ENCODE data around the gene ACTG2.
"Not testable (repeated sequence)": the region's sequence is repeated elsewhere in the genome, so short reads cannot be mapped to it uniquely, and the experiment has no call there.

Gene ACTG2

GRCh38 chr2:73891276-73891901, 1.4 kb upstream of the ACTG2 start:
- DNase-seq (ENCODE audit: extremely low read depth in 1 of 2, low read depth in 1 of 2), result no peak

GRCh38 chr2:73893764-73894474, 1.1 kb downstream of the ACTG2 start:
- no peak for DNase-seq (ENCODE audit: extremely low read depth in 1 of 2, low read depth in 1 of 2)

DNA sequence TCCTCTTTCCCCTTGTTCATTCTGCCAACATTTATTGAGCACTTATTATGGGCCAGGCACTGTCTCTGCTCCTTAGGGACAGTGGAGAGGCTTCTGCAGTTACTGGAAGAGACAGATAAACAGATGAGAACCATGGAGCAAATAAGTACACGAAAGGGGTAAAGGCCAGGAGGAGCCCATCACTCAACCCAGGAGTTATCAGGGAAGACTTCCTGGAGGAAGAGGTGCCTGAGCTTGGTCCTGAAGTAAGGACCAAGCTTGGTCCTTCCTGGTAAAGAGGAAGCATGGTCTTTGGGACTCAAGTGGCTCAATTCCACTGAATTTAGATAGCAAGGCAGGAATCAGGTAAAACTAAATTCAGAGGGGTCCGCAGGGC, 1.7 kb downstream of the ACTG2 start:
- no peak for DNase-seq (ENCODE audit: extremely low read depth in 1 of 2, low read depth in 1 of 2)

DNA sequence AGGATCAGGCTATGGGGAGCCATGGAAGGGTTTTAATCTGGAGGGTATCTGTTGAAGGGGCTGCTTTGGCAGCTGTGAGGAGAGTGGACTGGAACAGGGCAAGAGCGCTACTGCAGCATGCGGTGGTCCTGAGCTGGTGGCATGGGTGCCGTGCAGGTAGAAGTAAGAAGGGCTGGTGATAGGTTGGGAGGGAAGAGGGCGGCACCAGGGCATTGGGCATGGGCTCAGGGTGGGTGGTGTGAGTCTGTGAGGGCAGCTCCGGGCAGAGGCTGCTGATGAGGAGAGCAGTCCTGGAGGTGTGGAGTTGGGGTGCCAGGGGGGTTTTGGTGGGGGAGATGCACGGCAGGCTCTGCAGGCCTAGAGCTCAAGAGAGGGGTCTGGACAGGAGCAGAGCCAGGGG, 2.1 kb downstream of the ACTG2 start:
- no peak for DNase-seq (ENCODE audit: extremely low read depth in 1 of 2, low read depth in 1 of 2)

GRCh38 chr2:73895473-73895872, 2.7 kb downstream of the ACTG2 start:
- no peak for DNase-seq (ENCODE audit: extremely low read depth in 1 of 2, low read depth in 1 of 2)

GRCh38 chr2:73896362-73897239, 3.8 kb downstream of the ACTG2 start:
- DNase-seq (ENCODE audit: extremely low read depth in 1 of 2, low read depth in 1 of 2), result peak in 1 of 2 donors; percentile 65

DNA sequence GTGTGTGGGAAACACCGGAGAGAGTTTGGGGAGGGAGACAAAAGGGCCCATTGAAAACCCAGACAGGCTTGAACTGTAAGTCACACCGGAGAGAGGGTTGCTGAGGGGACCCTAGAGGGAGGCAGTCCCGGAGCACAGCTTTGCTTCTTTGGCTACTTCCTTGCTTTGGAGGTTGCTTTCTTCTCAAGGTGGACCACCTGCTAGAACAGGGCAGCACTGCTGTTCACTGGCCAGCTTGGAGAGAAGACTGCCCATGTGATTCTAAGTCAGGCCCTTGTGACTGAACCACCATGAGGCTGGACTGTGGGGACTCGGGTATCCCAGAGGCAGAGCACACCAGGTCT, 4.4 kb downstream of the ACTG2 start:
- DNase-seq (ENCODE audit: extremely low read depth in 1 of 2, low read depth in 1 of 2), result no peak

- DNase-seq (ENCODE audit: extremely low read depth in 1 of 2, low read depth in 1 of 2), result no peak
These were observed 5.1 kb downstream of the ACTG2 start for GRCh38 chr2:73897934-73898333.

DNA sequence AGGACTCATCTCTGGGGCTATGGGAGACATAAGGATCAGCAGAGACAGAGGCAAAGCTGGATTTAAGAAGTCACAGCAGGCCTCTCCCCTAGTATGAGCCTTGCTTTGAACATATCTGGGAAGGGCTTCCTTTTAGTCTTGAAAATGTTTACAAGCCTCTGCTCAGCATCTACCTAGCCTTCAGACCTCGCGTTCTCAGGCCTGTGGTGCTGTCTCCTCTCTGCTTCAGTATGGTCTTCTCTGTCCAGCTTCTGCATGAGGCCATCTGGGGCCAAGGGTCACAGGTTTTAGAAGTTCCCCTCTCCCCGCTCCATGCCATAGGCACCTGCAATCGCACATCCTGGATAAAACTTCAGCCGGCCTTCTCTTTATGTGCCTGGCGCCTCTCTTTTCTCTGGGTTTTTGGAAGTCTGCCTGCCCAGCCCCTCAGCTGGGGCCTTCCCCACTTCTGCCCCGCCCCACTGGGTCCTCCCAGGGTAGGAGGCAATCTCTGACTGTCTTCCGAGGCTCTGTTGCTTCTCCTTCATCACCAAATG, 7.1 kb downstream of the ACTG2 start:
- DNase-seq (ENCODE audit: extremely low read depth in 1 of 2, low read depth in 1 of 2), result no peak

DNA sequence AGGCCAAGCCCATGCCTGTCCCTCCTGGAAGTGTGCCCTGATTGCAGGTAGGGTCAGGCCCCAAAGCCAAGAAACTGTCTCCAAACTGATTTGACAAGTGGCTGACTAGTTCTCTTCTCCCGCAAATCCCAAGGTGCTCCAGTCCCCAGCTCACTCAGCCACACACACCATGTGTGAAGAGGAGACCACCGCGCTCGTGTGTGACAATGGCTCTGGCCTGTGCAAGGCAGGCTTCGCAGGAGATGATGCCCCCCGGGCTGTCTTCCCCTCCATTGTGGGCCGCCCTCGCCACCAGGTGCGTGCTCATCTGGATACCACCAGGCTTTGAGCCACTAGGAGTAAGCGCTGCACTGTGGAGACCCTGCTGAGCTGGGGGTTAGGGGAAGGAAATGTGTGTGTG, 8.3 kb downstream of the ACTG2 start:
- DNase-seq (ENCODE audit: extremely low read depth in 1 of 2, low read depth in 1 of 2), result no peak

- no peak for DNase-seq (ENCODE audit: extremely low read depth in 1 of 2, low read depth in 1 of 2)
These were observed 9.5 kb downstream of the ACTG2 start for GRCh38 chr2:73902284-73902683.

DNA sequence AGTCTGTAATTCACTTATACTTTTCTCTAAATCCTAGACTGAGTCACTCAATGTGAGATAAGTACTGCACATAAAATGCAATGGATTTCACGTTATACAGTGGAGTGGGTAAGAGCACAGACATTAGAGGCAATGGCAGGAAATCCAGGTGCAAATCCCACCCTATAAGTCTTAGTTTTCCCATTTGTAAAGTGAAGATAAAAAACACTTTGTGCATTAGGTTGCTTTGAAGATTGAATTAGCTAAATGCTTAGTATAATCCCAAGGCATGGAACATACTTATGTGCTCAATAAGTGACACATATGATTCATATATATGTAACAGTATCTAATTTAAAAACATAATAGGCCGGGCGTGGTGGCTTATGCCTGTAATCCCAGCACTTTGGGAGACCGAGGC, 10.5 kb downstream of the ACTG2 start:
- DNase-seq (ENCODE audit: extremely low read depth in 1 of 2, low read depth in 1 of 2), result no peak

DNA sequence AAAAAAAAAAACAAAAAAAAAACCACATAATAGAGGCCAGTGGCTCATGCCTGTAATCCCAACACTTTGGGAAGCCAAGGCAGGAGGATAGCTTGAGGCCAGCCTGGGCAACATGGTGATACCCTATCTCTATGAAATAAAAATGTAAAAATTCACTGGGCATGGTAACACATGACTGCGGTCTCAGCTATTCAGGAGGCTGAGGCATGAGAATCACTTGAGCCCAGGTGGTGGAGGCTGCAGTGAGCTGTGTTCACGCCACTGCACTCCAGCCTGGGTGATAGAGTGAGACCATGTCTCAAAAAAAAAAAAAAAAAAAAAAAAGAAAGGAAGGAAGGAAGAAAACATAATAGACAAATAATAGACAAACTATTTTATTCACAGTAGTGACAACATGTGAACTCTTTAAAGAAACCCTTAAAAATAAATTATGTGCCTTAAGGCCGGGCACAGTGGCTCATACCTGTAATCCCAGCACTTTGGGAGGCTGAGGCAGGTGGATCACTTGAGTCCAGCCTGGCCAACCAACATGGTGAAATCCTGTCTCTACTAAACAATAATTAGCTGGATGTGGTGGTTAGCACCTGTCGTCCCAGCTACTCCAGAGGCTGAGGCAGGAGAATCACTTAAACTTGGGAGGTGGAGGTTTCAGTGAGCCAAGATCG, 11.3 kb downstream of the ACTG2 start:
- DNase-seq (ENCODE audit: extremely low read depth in 1 of 2, low read depth in 1 of 2), result not testable (repeated sequence)

DNA sequence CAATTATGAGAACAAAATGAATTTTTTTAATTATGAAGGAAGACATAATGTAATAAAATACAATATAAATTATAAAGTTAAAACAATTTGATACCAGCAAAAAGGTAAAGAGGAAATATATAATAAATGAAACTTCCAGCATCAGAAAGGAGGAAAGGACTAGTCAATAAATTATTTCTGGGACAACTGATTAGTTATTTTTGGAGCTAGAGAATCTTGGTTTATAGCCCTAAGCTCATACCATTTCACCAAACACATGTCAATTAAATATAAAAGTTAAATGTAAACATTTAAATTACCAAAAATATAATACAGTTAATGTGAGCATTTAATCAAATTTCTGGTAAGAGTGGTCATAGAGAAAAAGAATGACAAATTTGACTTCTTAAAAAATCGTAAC, 12.1 kb downstream of the ACTG2 start:
- no peak for DNase-seq (ENCODE audit: extremely low read depth in 1 of 2, low read depth in 1 of 2)

DNA sequence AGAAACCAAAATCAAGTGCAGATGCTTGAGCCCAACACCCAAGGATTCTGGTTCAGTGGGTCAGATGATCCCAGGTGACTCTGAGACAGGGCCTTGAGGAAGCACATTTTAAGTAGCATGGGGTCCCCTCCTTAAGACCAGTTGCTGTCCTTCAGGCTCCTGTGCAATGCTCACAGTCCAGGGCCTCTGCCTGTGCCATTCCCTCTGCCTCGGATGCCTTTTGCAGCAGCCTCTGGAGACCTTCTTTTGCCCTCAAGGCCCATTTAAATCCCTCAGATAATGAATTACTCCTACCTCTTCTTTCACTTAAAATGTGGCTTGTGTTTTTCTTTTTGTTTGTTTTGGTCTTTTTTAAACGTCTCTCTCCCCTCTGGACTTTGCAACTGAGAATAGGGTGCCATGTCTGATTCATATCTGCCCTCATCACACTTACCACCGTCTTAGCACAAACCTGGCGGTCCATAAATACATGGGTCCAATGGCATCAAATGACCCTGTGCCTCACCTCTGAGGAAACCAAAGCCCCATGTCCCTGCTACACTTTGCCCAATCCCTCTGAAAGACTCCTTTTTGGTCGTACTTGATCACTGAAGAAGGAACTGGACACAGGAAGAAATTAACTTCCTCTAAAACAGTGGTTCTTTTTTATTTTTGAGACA, 14.2 kb downstream of the ACTG2 start:
- no peak for DNase-seq (ENCODE audit: extremely low read depth in 1 of 2, low read depth in 1 of 2)

- peak in 1 of 2 donors; percentile 33 for DNase-seq (ENCODE audit: extremely low read depth in 1 of 2, low read depth in 1 of 2)
These were observed 15.1 kb downstream of the ACTG2 start for GRCh38 chr2:73907840-73908452.

DNA sequence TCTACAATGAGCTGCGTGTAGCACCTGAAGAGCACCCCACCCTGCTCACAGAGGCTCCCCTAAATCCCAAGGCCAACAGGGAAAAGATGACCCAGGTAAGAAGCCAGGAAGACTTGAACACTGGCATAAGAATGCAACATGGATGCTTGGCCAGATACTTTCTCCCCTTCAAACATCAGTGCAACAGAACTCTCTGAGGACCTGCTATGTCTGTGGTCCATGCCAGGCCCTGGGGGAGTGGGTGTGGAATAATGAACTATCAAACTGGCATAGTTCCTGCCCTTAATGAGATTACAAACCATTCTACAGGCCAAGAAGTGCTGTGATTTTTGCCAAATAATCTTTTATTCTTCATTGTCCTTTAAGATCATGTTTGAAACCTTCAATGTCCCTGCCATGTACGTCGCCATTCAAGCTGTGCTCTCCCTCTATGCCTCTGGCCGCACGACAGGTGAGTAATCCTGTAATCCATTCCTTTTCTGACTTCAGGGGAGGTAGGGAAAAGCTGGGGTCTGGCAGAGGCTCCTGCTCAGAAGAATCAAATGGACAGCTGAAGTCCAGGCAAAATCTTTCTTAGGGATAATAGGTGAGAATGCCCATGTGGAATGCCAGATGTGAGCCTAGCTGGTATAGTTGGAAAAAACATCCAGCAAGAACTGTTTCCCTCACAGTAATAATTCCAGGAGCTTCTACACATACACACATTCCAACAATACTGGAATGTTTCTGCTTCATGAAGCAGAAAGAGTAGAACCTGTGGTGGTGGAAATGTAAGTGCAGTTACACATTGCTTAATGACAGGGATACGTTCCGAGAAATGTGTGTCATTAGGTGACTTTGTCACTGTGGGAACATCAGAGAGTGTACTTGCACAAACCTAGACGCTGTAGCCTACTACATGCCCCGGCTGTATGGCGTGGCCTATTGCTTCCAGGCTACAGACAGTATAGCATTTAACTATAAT, 16.2 kb downstream of the ACTG2 start:
- no peak for DNase-seq (ENCODE audit: extremely low read depth in 1 of 2, low read depth in 1 of 2)

- no peak for DNase-seq (ENCODE audit: extremely low read depth in 1 of 2, low read depth in 1 of 2)
These were observed 18.2 kb downstream of the ACTG2 start for GRCh38 chr2:73910873-73911547.

All from stimulated activated CD8-positive, alpha-beta memory T cell treated with anti-CD3 and anti-CD28 coated beads, Interleukin-7, amount 100 ng/mL, for 48 hours (primary cell).